IMR-90 (cell line): ENCODE measurements around the gene DPP8. TPM values are rescaled to one million over a fixed set of nuclear protein-coding genes. Genes with fewer than 3 reads are reported as not detected.

Experiments
- ATAC-seq: fragments of 200-7000 bp; cut with Tn5 transposase; 2 replicates; pipeline ENCODE4 v1.9.1; 2020; ENCODE audit warnings: low read depth, mild to moderate bottlenecking, moderate library complexity
- BruUV-seq: library from RNA; stranded (reverse); fragments of 400-500 nt; replicated peaks from 2 replicates; lab custom pipeline; 2021; lab: Mats Ljungman, UMichigan
- CTCF ChIA-PET: fragments of 300-600 bp; formaldehyde crosslinking; extraction: SDS; loops from one replicate; lab custom pipeline; 2021; ENCODE audit warnings: antibody characterized with exemption; lab: Yijun Ruan, JAX
- POLR2A ChIA-PET: fragments of 300-600 bp; sonication (Branson Sonifier 250); formaldehyde crosslinking; loops from one replicate; lab custom pipeline; 2022; ENCODE audit warnings: antibody characterized with exemption; ENCODE audit not compliant: unreplicated experiment; lab: Charles Lee
- DNase-seq: peaks from one replicate; pipeline ENCODE4 v3.0.0; 2013
- H2AFZ ChIP-seq: replicated peaks from 2 replicates; pipeline ENCODE3; 2013; ENCODE audit warnings: low read length, mild to moderate bottlenecking; ENCODE audit not compliant: poor library complexity
- H2AK5ac ChIP-seq: 2 replicates; pipeline ENCODE4 v1.6.1; 2013; ENCODE audit warnings: low read depth, low read length, inconsistent platforms
- H2AK9ac ChIP-seq: replicated peaks from 2 replicates; pipeline ENCODE3; 2013; ENCODE audit warnings: mild to moderate bottlenecking, low read depth, low read length, moderate library complexity; ENCODE audit not compliant: poor library complexity
- H2BK120ac ChIP-seq: 2 replicates; pipeline ENCODE4 v1.6.1; 2013; ENCODE audit warnings: low read depth, low read length, inconsistent platforms
- H2BK15ac ChIP-seq: 3 replicates; pipeline ENCODE4 v1.6.1; 2013; ENCODE audit warnings: low read depth, low read length, inconsistent platforms
- H2BK20ac ChIP-seq: 2 replicates; pipeline ENCODE4 v1.6.1; 2013; ENCODE audit warnings: low read depth, mild to moderate bottlenecking, inconsistent platforms, low read length, moderate library complexity
- H2BK5ac ChIP-seq: 2 replicates; pipeline ENCODE4 v1.6.1; 2013; ENCODE audit warnings: mild to moderate bottlenecking, low read depth, low read length, inconsistent platforms; ENCODE audit not compliant: poor library complexity, severe bottlenecking
- H3K14ac ChIP-seq: replicated peaks from 2 replicates; pipeline ENCODE4 v1.6.1; 2013; ENCODE audit warnings: low read depth, low read length, inconsistent platforms
- H3K18ac ChIP-seq: 2 replicates; pipeline ENCODE4 v1.6.1; 2013; ENCODE audit warnings: low read depth, low read length, control low read depth
- H3K23ac ChIP-seq: 2 replicates; pipeline ENCODE4 v1.6.1; 2013; ENCODE audit warnings: low read depth, low read length, inconsistent platforms
- H3K27ac ChIP-seq: 2 replicates; pipeline ENCODE4 v1.5.1; 2013; ENCODE audit warnings: mild to moderate bottlenecking, control low read depth, low read length; ENCODE audit not compliant: insufficient read depth
- H3K27me3 ChIP-seq: 2 replicates; pipeline ENCODE4 v1.6.1; 2013; ENCODE audit warnings: low read length; ENCODE audit not compliant: control insufficient read depth, insufficient read depth
- H3K36me3 ChIP-seq: 2 replicates; pipeline ENCODE4 v1.6.1; 2013; ENCODE audit warnings: low read length, mixed read lengths; ENCODE audit not compliant: control insufficient read depth, insufficient read depth
- H3K4ac ChIP-seq: 2 replicates; pipeline ENCODE4 v1.6.1; 2013; ENCODE audit warnings: low read depth, low read length, inconsistent platforms
- H3K4me1 ChIP-seq: 2 replicates; pipeline ENCODE4 v1.6.1; 2013; ENCODE audit warnings: low read length, mixed read lengths; ENCODE audit not compliant: control insufficient read depth, insufficient read depth
- H3K4me2 ChIP-seq: 2 replicates; pipeline ENCODE4 v1.6.1; 2013; ENCODE audit warnings: low read depth, mild to moderate bottlenecking, control low read depth, low read length, moderate library complexity
- H3K4me3 ChIP-seq: 2 replicates; pipeline ENCODE4 v1.5.1; 2013; ENCODE audit warnings: low read depth, mild to moderate bottlenecking, control low read depth, low read length, moderate library complexity; ENCODE audit not compliant: insufficient read depth
- H3K56ac ChIP-seq: 2 replicates; pipeline ENCODE4 v1.6.1; 2013; ENCODE audit warnings: low read length, inconsistent platforms; ENCODE audit not compliant: insufficient read depth; ENCODE audit errors: extremely low read depth
- H3K79me1 ChIP-seq, 2 experiments: 2 replicates each; pipeline ENCODE4 v1.6.1; 2013; ENCODE audit warnings: low read length in 2 of 2, inconsistent platforms in 1 of 2, low read depth in 1 of 2
- H3K9ac ChIP-seq: 2 replicates; pipeline ENCODE4 v1.6.1; 2013; ENCODE audit warnings: low read depth, low read length, control low read depth
- H3K9me1 ChIP-seq: 2 replicates; pipeline ENCODE4 v1.6.1; 2013; ENCODE audit warnings: low read length, inconsistent platforms; ENCODE audit not compliant: insufficient read depth
- H3K9me3 ChIP-seq: 2 replicates; pipeline ENCODE4 v1.6.1; 2013; ENCODE audit warnings: low read length; ENCODE audit not compliant: control insufficient read depth, insufficient read depth
- H4K20me1 ChIP-seq: 2 replicates; pipeline ENCODE4 v1.6.1; 2013; ENCODE audit warnings: low read length, inconsistent platforms; ENCODE audit not compliant: insufficient read depth
- H4K5ac ChIP-seq: 2 replicates; pipeline ENCODE4 v1.6.1; 2013; ENCODE audit warnings: mild to moderate bottlenecking, low read depth, low read length, control low read depth
- H4K8ac ChIP-seq, 2 experiments: 2 replicates each; pipeline ENCODE4 v1.6.1; 2013; ENCODE audit warnings: low read depth in 2 of 2, low read length in 2 of 2, control low read depth in 1 of 2, inconsistent platforms in 1 of 2
- H4K91ac ChIP-seq: 2 replicates; pipeline ENCODE4 v1.6.1; 2013; ENCODE audit warnings: low read depth, low read length, inconsistent platforms; ENCODE audit not compliant: insufficient read depth
- BHLHE40 ChIP-seq: fragments of 150-350 bp; IDR thresholded peaks from 2 replicates; pipeline ENCODE4 v1.6.1; 2016; ENCODE audit warnings: mild to moderate bottlenecking, low read depth, low read length
- CEBPB ChIP-seq: IDR thresholded peaks from 2 replicates; pipeline ENCODE4 v1.6.1; 2012; ENCODE audit warnings: low read depth, low read length, improper control_type of control experiment
- ELK1 ChIP-seq: fragments of 150-350 bp; IDR thresholded peaks from 2 replicates; pipeline ENCODE4 v1.6.1; 2016; ENCODE audit warnings: low read depth, mild to moderate bottlenecking, low read length, moderate library complexity, borderline replicate concordance
- FOS ChIP-seq: fragments of 150-350 bp; IDR thresholded peaks from 2 replicates; pipeline ENCODE4 v1.6.1; 2016; ENCODE audit warnings: low read depth, low read length
- MAFK ChIP-seq: IDR thresholded peaks from 2 replicates; pipeline ENCODE4 v1.6.1; 2012; ENCODE audit warnings: low read depth, low read length, improper control_type of control experiment
- POLR2A ChIP-seq: IDR thresholded peaks from 2 replicates; pipeline ENCODE4 v1.6.1; 2012; ENCODE audit warnings: mild to moderate bottlenecking, low read depth, low read length
- RCOR1 ChIP-seq: IDR thresholded peaks from 2 replicates; pipeline ENCODE4 v1.6.1; 2012; ENCODE audit warnings: mild to moderate bottlenecking, low read length, improper control_type of control experiment; ENCODE audit not compliant: insufficient replicate concordance
- SMC3 ChIP-seq: fragments of 150-350 bp; IDR thresholded peaks from 2 replicates; pipeline ENCODE4 v1.6.1; 2016; ENCODE audit warnings: low read depth, mild to moderate bottlenecking, antibody characterized with exemption, low read length, moderate library complexity
- USF2 ChIP-seq: fragments of 150-350 bp; IDR thresholded peaks from 2 replicates; pipeline ENCODE4 v1.6.1; 2017; ENCODE audit warnings: mild to moderate bottlenecking, antibody characterized with exemption, low read length, low read depth
- WGBS, 2 experiments: methylation state at CpG; one replicate each; pipeline versions ENCODE4 v1.1.5 to v1.1.7; 2013; ENCODE audit warnings: missing lambda C conversion rate in 2 of 2; ENCODE audit not compliant: insufficient read length in 1 of 2; ENCODE audit errors: extremely low coverage in 2 of 2; 5-methylcytosine and 5-hydroxymethylcytosine counted together
- dilution Hi-C: fragments of 300-500 bp; cut with HindIII; formaldehyde crosslinking; loops from one replicate; pipeline ENCODE4 v1.14.3; 2018; ENCODE audit warnings: low sequenced_read_pairs; ENCODE audit not compliant: unreplicated experiment
- in situ Hi-C: fragments of 300-500 bp; cut with MboI; formaldehyde crosslinking; loops from 3 replicates; pipeline ENCODE4 v1.14.3; 2019; ENCODE audit warnings: low sequenced_read_pairs, inconsistent platforms, mixed read lengths
- intact Hi-C: fragments of 100-400 bp; cut with micrococcal nuclease; formaldehyde crosslinking; loops from 2 replicates; pipeline ENCODE4 v1.10.0; 2022
- polyA plus RNA-seq, 3 experiments: library from polyadenylated mRNA; depleted of rRNA; stranded (reverse); fragments of >200 nt; gene quantifications; 2 replicates each; pipeline ENCODE4 v1.2.3, GENCODE V29; 2012; ENCODE audit warnings: low replicate concordance in 1 of 3
- total RNA-seq: library from RNA; depleted of rRNA; stranded (reverse); fragments of >200 nt; gene quantifications from 2 replicates; pipeline ENCODE4 v1.2.3, GENCODE V29; 2012

The DPP8 gene
- total and polyA plus RNA-seq, 2 of the 4 experiments (the other 2 are of a cell fraction): 10.7 to 29.4 TPM

- no peak overlapping the region for H4K8ac ChIP-seq
- no peak overlapping the region for H3K4me2 ChIP-seq
- ATAC-seq (no peak), DNase-seq (no peak)
- peaks cover 9% of the 10 kb centered on the region for H3K9me1 ChIP-seq
- dilution Hi-C loops: no loop called here
- H4K5ac ChIP-seq: no peak overlapping the region
- H3K23ac ChIP-seq: no peak overlapping the region
- no peak overlapping the region for H3K27ac ChIP-seq
- POLR2A ChIA-PET: no interaction called here
- intact Hi-C loops: no loop called here
- 69% methylated on average over 2 of the region's 2 CpGs; no CpG with 5 or more reads in 1 of the 2 experiments for WGBS, 2 experiments
- H2BK15ac ChIP-seq: no peak overlapping the region
- no peak overlapping the region for H2AFZ ChIP-seq
- H3K14ac ChIP-seq: no peak overlapping the region
- H2BK5ac ChIP-seq: no peak overlapping the region
- no peaks in the 10 kb centered on the region for H3K36me3 ChIP-seq
- CTCF ChIA-PET: no interaction called here
- no peak overlapping the region for H2BK20ac ChIP-seq
- H2AK5ac ChIP-seq: no peak overlapping the region
- H3K9ac ChIP-seq: no peak overlapping the region
- H3K4ac ChIP-seq: no peak overlapping the region
- in situ Hi-C loops: no loop called here
- no peak overlapping the region for H3K56ac ChIP-seq
- no peak overlapping the region for H2AK9ac ChIP-seq
- no peak overlapping the region for H2BK120ac ChIP-seq
- H3K9me3 ChIP-seq: no peaks in the 10 kb centered on the region
- H3K4me3 ChIP-seq: no peak overlapping the region
- peaks cover 20% of the 10 kb centered on the region for H3K27me3 ChIP-seq
- no TSS peak for BruUV-seq
- peaks cover 7% of the 10 kb centered on the region; the same call in 1 of the 2 replicates for H4K20me1 ChIP-seq
- H3K4me1 ChIP-seq: peaks cover 5% of the 10 kb centered on the region
- no peak overlapping the region for H3K18ac ChIP-seq
- peaks cover 0 to 8% of the 10 kb centered on the region in 2 experiments; a peak in 1 of 4 replicates for H3K79me1 ChIP-seq
- no peak overlapping the region for H4K91ac ChIP-seq
- TF ChIP-seq USF2 (no peak), SMC3 (no peak), ELK1 (no peak), POLR2A (no peak), FOS (no peak), CEBPB (no peak), BHLHE40 (no peak), MAFK (no peak), RCOR1 (no peak)
Observed at GRCh38 chr15:65426216-65426853, 91.2 kb downstream of the DPP8 start.
